Smooth muscle cell (in vitro differentiated cells): ENCODE results near the gene SNAP47. TPM values are rescaled to one million over a fixed set of nuclear protein-coding genes. Genes with fewer than 3 reads are reported as not detected.

Experiments
- DNase-seq: peaks from one replicate; lab custom pipeline; 2025; ENCODE audit not compliant: unreplicated experiment; lab: John Stamatoyannopoulos, UW
- H2AFZ ChIP-seq: fragments of 200-600 bp; sonication (generic); 2 replicates; pipeline ENCODE4 v1.6.0; 2016; ENCODE audit warnings: antibody characterized with exemption, low read depth, mild to moderate bottlenecking
- H3F3A ChIP-seq: fragments of 200-600 bp; sonication (generic); 2 replicates; pipeline ENCODE4 v1.6.0; 2017; ENCODE audit warnings: antibody characterized with exemption, low read depth
- H3K27ac ChIP-seq: fragments of 200-600 bp; sonication (generic); 2 replicates; pipeline ENCODE4 v1.5.1; 2016; ENCODE audit warnings: low read depth, mild to moderate bottlenecking
- H3K27me3 ChIP-seq: fragments of 200-600 bp; sonication (generic); 2 replicates; pipeline ENCODE4 v1.6.1; 2016; ENCODE audit warnings: low read depth, mild to moderate bottlenecking
- H3K36me3 ChIP-seq: fragments of 200-600 bp; sonication (generic); 2 replicates; pipeline ENCODE4 v1.5.1; 2016; ENCODE audit warnings: low read depth
- H3K4me1 ChIP-seq: fragments of 200-600 bp; sonication (generic); 2 replicates; pipeline ENCODE4 v1.5.1; 2016; ENCODE audit warnings: low read depth
- H3K4me2 ChIP-seq: fragments of 200-600 bp; sonication (generic); 2 replicates; pipeline ENCODE4 v1.6.0; 2016; ENCODE audit warnings: mild to moderate bottlenecking
- H3K4me3 ChIP-seq: fragments of 200-600 bp; sonication (generic); 2 replicates; pipeline ENCODE4 v1.5.1; 2016; ENCODE audit warnings: mild to moderate bottlenecking
- H3K79me2 ChIP-seq: fragments of 200-600 bp; sonication (generic); 2 replicates; pipeline ENCODE4 v1.6.0; 2016; ENCODE audit warnings: low read depth, mild to moderate bottlenecking
- H3K9ac ChIP-seq: fragments of 200-600 bp; sonication (generic); 2 replicates; pipeline ENCODE4 v1.6.0; 2016; ENCODE audit warnings: low read depth
- H3K9me3 ChIP-seq: fragments of 200-600 bp; sonication (generic); replicated peaks from 2 replicates; pipeline ENCODE4 v1.5.1; 2016; ENCODE audit warnings: low read depth
- H4K20me1 ChIP-seq: fragments of 200-600 bp; sonication (generic); 2 replicates; pipeline ENCODE4 v1.6.0; 2016; ENCODE audit warnings: low read depth
- WGBS: methylation state at CpG from one replicate; pipeline ENCODE4 v1.1.7; 2016; ENCODE audit warnings: low lambda C conversion rate; 5-methylcytosine and 5-hydroxymethylcytosine counted together
- polyA plus RNA-seq: library from polyadenylated mRNA; unstranded; fragments of >200 nt; fragmentation: Nextera tagmentation; extraction: Ambion mirVana; gene quantifications from 2 replicates; pipeline ENCODE4 v1.2.1, GENCODE V29; 2016
- total RNA-seq: library from RNA; depleted of rRNA; stranded (reverse); fragments of >200 nt; gene quantifications from 2 replicates; pipeline ENCODE4 v1.2.3, GENCODE V29; 2014
- TF ChIP-seq, protein P1 (sequence below): fragments of 200-600 bp; sonication (generic); IDR thresholded peaks from 2 replicates; pipeline ENCODE4 v1.5.1; 2017; ENCODE audit warnings: borderline replicate concordance, mild to moderate bottlenecking, antibody characterized with exemption; ENCODE audit not compliant: insufficient read depth, poor library complexity, severe bottlenecking

Gene SNAP47
- total and polyA plus RNA-seq, 2 experiments from 2014 or later = 26.2 to 42.4 TPM

DNA sequence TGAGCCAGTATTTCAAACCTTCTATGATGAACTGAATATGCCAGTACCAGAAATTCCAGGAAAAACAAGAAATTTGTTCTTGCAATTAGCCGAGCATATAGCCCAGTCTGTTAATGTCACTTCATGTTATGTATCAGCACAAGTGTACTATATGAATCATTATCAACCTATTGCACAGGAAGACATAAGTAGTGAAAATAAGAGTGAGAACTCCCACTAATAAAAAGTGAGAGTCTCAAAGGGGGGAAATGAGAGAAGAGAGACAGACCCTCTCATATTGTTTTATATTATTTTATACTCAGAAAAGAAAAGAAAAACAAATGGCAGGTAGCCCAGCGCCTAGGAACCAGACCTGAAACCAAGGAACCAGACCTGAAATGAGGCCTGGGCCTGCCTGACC, 16.3 kb upstream of the SNAP47 start:
- H3K4me1 ChIP-seq = no peaks in the 10 kb centered on the region
- H2AFZ ChIP-seq = no peak overlapping the region
- H3K36me3 ChIP-seq = no peaks in the 10 kb centered on the region
- no peaks in the 10 kb centered on the region for H3K79me2 ChIP-seq
- no peak overlapping the region for H3K4me2 ChIP-seq
- no peaks in the 10 kb centered on the region for H3K27me3 ChIP-seq
- H4K20me1 ChIP-seq = no peaks in the 10 kb centered on the region
- H3K27ac ChIP-seq = no peak overlapping the region
- WGBS = 89% methylated on average over 2 of the region's 2 CpGs
- no peak overlapping the region for H3K4me3 ChIP-seq
- no peaks in the 10 kb centered on the region for H3F3A ChIP-seq
- TF ChIP-seq, protein P1, sequence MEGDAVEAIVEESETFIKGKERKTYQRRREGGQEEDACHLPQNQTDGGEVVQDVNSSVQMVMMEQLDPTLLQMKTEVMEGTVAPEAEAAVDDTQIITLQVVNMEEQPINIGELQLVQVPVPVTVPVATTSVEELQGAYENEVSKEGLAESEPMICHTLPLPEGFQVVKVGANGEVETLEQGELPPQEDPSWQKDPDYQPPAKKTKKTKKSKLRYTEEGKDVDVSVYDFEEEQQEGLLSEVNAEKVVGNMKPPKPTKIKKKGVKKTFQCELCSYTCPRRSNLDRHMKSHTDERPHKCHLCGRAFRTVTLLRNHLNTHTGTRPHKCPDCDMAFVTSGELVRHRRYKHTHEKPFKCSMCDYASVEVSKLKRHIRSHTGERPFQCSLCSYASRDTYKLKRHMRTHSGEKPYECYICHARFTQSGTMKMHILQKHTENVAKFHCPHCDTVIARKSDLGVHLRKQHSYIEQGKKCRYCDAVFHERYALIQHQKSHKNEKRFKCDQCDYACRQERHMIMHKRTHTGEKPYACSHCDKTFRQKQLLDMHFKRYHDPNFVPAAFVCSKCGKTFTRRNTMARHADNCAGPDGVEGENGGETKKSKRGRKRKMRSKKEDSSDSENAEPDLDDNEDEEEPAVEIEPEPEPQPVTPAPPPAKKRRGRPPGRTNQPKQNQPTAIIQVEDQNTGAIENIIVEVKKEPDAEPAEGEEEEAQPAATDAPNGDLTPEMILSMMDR = no peak
- no peak overlapping the region for H3K9ac ChIP-seq
- H3K9me3 ChIP-seq = peaks cover 7% of the 10 kb centered on the region
- no peak for DNase-seq

DNA sequence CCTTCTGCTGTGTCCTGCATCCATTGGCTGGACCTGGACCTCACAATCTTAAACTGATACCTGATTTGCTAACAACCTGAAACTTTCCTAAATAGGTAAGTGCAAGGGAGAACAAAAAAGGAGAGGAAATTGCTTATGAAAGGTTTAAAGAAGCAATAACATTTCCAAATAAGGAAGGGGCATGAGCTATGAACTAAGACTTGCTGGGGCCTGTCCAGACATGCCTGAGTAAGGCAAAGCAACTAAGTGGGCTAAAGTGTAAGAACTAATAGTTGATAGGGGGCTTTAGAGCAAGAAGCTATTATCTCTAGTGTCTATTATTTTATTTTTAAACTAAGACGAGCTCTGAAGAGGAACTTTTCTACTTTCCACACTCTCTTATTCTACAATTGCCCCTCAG, 11.8 kb upstream of the SNAP47 start:
- no peaks in the 10 kb centered on the region for H3F3A ChIP-seq
- H3K36me3 ChIP-seq = no peaks in the 10 kb centered on the region
- no peak overlapping the region for H3K27ac ChIP-seq
- no peaks in the 10 kb centered on the region for H4K20me1 ChIP-seq
- H3K4me1 ChIP-seq = peaks cover 4% of the 10 kb centered on the region
- H3K9ac ChIP-seq = no peak overlapping the region
- no peak overlapping the region for H3K4me2 ChIP-seq
- TF ChIP-seq, protein P1 = no peak
- H2AFZ ChIP-seq = no peak overlapping the region
- H3K4me3 ChIP-seq = no peak overlapping the region
- DNase-seq = no peak
- no peaks in the 10 kb centered on the region for H3K27me3 ChIP-seq
- peaks cover 4% of the 10 kb centered on the region for H3K9me3 ChIP-seq
- no peaks in the 10 kb centered on the region for H3K79me2 ChIP-seq
- 81% methylated on average over 1 of the region's 1 CpG for WGBS

DNA sequence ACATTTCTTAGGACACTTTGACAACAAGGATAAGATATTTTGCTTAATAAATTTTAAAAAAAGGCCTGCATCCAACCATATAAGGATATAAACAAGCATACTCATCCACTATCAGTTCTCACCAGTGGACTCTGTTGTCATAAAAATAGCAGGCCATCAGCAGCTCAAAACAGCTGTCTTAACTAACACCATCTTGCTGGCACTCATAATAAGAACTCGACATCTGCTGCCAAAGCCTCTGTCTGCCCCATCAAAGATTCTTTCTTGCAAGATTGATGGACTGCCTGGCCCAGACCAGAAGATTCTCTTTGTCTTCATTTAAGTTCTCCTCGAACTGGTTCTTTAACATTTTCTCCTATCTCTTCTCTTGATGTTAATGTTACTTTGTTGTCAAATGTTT, 10.2 kb upstream of the SNAP47 start:
- TF ChIP-seq, protein P1 = no peak
- H3K4me3 ChIP-seq = no peak overlapping the region
- H3K79me2 ChIP-seq = no peaks in the 10 kb centered on the region
- H3F3A ChIP-seq = peaks cover 5% of the 10 kb centered on the region
- H3K36me3 ChIP-seq = no peaks in the 10 kb centered on the region
- no peaks in the 10 kb centered on the region for H3K27me3 ChIP-seq
- peaks cover 9% of the 10 kb centered on the region for H3K4me1 ChIP-seq
- WGBS = 63% methylated on average over 2 of the region's 2 CpGs
- H3K27ac ChIP-seq = no peak overlapping the region
- no peak overlapping the region for H2AFZ ChIP-seq
- DNase-seq = no peak
- no peaks in the 10 kb centered on the region for H4K20me1 ChIP-seq
- no peak overlapping the region for H3K4me2 ChIP-seq
- H3K9ac ChIP-seq = no peak overlapping the region
- H3K9me3 ChIP-seq = peaks cover 4% of the 10 kb centered on the region

DNA sequence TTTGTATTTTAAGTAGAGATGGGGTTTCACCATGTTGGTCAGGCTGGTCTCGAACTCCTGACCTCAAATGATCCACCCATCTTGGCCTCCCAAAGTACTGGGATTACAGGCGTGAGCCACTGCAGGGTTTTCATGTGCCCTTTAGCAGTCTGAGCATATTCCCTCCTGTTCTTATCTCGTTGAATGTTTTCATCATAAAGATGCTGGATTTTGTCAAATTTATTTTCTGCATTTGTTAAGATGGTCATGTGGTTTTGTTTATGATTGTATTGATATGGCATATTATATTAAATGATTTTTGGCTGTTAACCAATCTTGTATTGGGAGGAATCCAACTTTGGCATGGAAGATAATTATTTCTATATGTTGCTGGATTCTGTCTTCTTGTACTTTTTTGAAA, 8.9 kb upstream of the SNAP47 start:
- Histone ChIP-seq H3F3A (peaks cover 7% of the 10 kb centered on the region), H3K4me2 (no peak overlapping the region), H3K27me3 (no peaks in the 10 kb centered on the region), H3K9me3 (peaks cover 4% of the 10 kb centered on the region), H3K36me3 (no peaks in the 10 kb centered on the region), H4K20me1 (no peaks in the 10 kb centered on the region), H3K4me3 (no peak overlapping the region), H3K9ac (no peak overlapping the region), H3K79me2 (no peaks in the 10 kb centered on the region), H2AFZ (no peak overlapping the region), H3K27ac (no peak overlapping the region), H3K4me1 (peaks cover 9% of the 10 kb centered on the region)
- WGBS = 92% methylated on average over 3 of the region's 3 CpGs
- no peak for DNase-seq
- TF ChIP-seq, protein P1 = no peak
